A549 (cell line): ENCODE measurements around the gene USP22. TPM values are rescaled to one million over a fixed set of nuclear protein-coding genes. Genes with fewer than 3 reads are reported as not detected.
A peak's percentile ranks its signal among the peaks of the same experiment; 100 is the strongest.

Source experiments
- ATAC-seq, 2 experiments: fragments of 200-7000 bp in 1 of 2; fragments of >200 bp in 1 of 2; cut with Nextera tagmentation in 1 of 2; cut with Tn5 transposase in 1 of 2; 3 replicates each; pipeline versions ENCODE4 v1.8.0 to v1.9.1; 2018 to 2020; ENCODE audit warnings: mild to moderate bottlenecking in 1 of 2, moderate library complexity in 1 of 2
- CTCF ChIA-PET: fragments of 300-600 bp; sonication (Branson Sonifier 250); formaldehyde crosslinking; extraction: SDS; loops from one replicate; lab custom pipeline; 2021; ENCODE audit warnings: antibody characterized with exemption, inconsistent platforms; lab: Yijun Ruan, JAX
- POLR2A ChIA-PET: fragments of 350-600 bp; formaldehyde crosslinking; extraction: SDS; loops from one replicate; lab custom pipeline; 2021; ENCODE audit warnings: antibody characterized with exemption, inconsistent platforms; lab: Yijun Ruan, JAX
- DNase-seq, 2 experiments: peaks; one replicate each; pipeline versions ENCODE4 v3.0.0 to v3.0.0-alpha.2; 2011 to 2016; ENCODE audit warnings: low read depth in 1 of 2, low spot score in 1 of 2
- FAIRE-seq: peaks from 2 replicates; lab custom pipeline; 2011; peaks lifted over from hg19 to GRCh38; lab: Jason Lieb, UNC
- H3K27ac ChIP-seq, 2 experiments: fragments of >200 bp; sonication (Bioruptor Twin); formaldehyde crosslinking; 3 replicates each; pipeline ENCODE4 v1.5.1; 2016 to 2017
- H3K4me1 ChIP-seq: fragments of >200 bp; sonication (Bioruptor Twin); formaldehyde crosslinking; 3 replicates; pipeline ENCODE4 v1.6.1; 2016
- H3K4me2 ChIP-seq: fragments of >200 bp; sonication (Bioruptor Twin); formaldehyde crosslinking; 3 replicates; pipeline ENCODE4 v1.6.1; 2016
- H3K4me3 ChIP-seq: fragments of >200 bp; sonication (Bioruptor Twin); formaldehyde crosslinking; 3 replicates; pipeline ENCODE4 v1.5.1; 2016
- H3K9me3 ChIP-seq: fragments of >200 bp; sonication (Bioruptor Twin); formaldehyde crosslinking; 3 replicates; pipeline ENCODE4 v1.6.1; 2016
- CBX8 ChIP-seq: fragments of 200-600 bp; sonication (generic); IDR thresholded peaks from 2 replicates; pipeline ENCODE4 v1.6.1; 2016
- CHD2 ChIP-seq: fragments of 150-350 bp; IDR thresholded peaks from 2 replicates; pipeline ENCODE4 v1.6.1; 2014; ENCODE audit warnings: low read length; ENCODE audit not compliant: partially characterized antibody
- EP300 ChIP-seq, 2 experiments: fragments of >200 bp; sonication (Bioruptor Twin); formaldehyde crosslinking; IDR thresholded peaks; 2 replicates in 1 of 2; 3 replicates in 1 of 2; pipeline ENCODE4 v1.6.1; 2016 to 2017
- ESRRA ChIP-seq: fragments of 150-350 bp; IDR thresholded peaks from 2 replicates; pipeline ENCODE4 v1.6.1; 2014; ENCODE audit warnings: mild to moderate bottlenecking, low read length, borderline replicate concordance
- GATA3 ChIP-seq: IDR thresholded peaks from 2 replicates; pipeline ENCODE4 v1.6.1; 2012; ENCODE audit warnings: borderline replicate concordance
- HOXB5 ChIP-seq: fragments of 250-450 bp; sonication (Bioruptor Pico); IDR thresholded peaks from 2 replicates; pipeline ENCODE4 v1.5.0; 2020; ENCODE audit warnings: mild to moderate bottlenecking, moderate library complexity
- JUN ChIP-seq, 2 experiments: fragments of >200 bp; sonication (Bioruptor Twin); formaldehyde crosslinking; IDR thresholded peaks; 2 replicates in 1 of 2; 3 replicates in 1 of 2; pipeline ENCODE4 v1.6.1; 2016 to 2017
- POLR2AphosphoS2 ChIP-seq: conservative IDR thresholded peaks from 2 replicates; pipeline ENCODE4 v1.6.1; 2012; ENCODE audit warnings: low read length, improper control_type of control experiment, inconsistent platforms
- RCOR1 ChIP-seq: fragments of 150-350 bp; IDR thresholded peaks from 2 replicates; pipeline ENCODE4 v1.6.1; 2014; ENCODE audit warnings: antibody characterized with exemption, low read length, low read depth
- RFX5 ChIP-seq: fragments of 450-650 bp; IDR thresholded peaks from 2 replicates; pipeline ENCODE4 v1.7.1; 2014; ENCODE audit warnings: antibody characterized with exemption, mild to moderate bottlenecking, moderate library complexity
- WGBS: methylation state at CpG from one replicate; pipeline ENCODE4 v1.1.6; 2017; ENCODE audit errors: missing lambda C conversion rate; 5-methylcytosine and 5-hydroxymethylcytosine counted together
- polyA plus RNA-seq, 4 experiments: library from polyadenylated mRNA; depleted of rRNA in 3 of 4; stranded (reverse); fragments of >200 nt; fragmentation: RNase III in 1 of 4; extraction: RNeasy Plus Mini Kit Qiagen cat#74134 plus additional on column Dnase treatment in 1 of 4; gene quantifications; 2 replicates in 3 of 4; 3 replicates in 1 of 4; pipeline ENCODE4 v1.2.3, GENCODE V29; 2011 to 2017
- TF ChIP-seq, protein P1 (sequence below): fragments of >200 bp; sonication (Bioruptor Twin); formaldehyde crosslinking; IDR thresholded peaks from 2 replicates; pipeline ENCODE4 v1.6.1; 2016
- TF ChIP-seq, protein P2 (sequence below): fragments of 200-600 bp; sonication (generic); IDR thresholded peaks from 2 replicates; pipeline ENCODE4 v1.6.1; 2016; ENCODE audit warnings: antibody characterized with exemption, mild to moderate bottlenecking, moderate library complexity
- TF ChIP-seq, protein P3 (sequence below): fragments of >200 bp; sonication (Bioruptor Twin); formaldehyde crosslinking; IDR thresholded peaks from 3 replicates; pipeline ENCODE4 v1.5.1; 2016

Gene USP22
- polyA plus RNA-seq, 2 of the 4 experiments (the other 2 are of a cell fraction) = 130 to 293 TPM

DNA sequence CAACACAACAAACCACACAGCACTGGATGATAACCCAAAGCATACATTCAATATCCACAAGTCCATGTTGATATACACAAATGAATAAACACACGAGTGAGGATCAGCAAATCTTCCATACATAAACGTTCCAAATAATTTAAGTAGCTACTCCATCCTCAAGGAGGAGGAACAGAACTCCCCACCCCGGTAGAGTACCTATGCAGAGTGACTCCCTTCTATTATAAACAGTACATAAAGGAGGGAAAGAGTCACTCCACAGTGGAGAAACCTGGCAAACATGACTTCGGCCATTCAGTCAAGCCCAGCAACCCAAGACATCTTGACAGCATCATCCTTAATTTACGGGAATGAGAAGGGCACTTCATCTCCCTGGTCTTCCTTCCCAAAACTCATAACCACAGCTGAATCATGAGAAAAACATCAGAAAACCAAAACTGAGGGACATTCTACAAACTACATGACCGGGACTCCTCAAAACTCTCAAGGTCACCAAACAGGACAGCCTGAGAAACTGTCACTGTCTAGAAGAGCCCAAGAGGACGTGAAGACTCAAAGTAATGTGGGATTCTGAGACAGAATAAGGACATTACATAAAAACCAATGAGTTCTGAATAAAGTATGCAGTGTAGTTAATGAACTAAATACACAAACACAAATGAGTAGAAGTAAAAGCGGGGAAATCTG lies 5.6 kb downstream of the USP22 start:
- WGBS = 59% methylated on average over 8 of the region's 8 CpGs
- POLR2A ChIA-PET = no interaction called here
- DNase-seq (no peak), ATAC-seq (no peak)
- Histone ChIP-seq H3K4me2 (peak overlapping the region; percentile 18; the same call in 2 of the 3 replicates), H3K9me3 (no peaks in the 10 kb centered on the region), H3K4me1 (peaks cover 76% of the 10 kb centered on the region), H3K27ac (no peak overlapping the region)
- no peak for TF ChIP-seq POLR2AphosphoS2
- TF ChIP-seq, protein P1, sequence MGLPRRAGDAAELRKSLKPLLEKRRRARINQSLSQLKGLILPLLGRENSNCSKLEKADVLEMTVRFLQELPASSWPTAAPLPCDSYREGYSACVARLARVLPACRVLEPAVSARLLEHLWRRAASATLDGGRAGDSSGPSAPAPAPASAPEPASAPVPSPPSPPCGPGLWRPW = no peak
- TF ChIP-seq JUN (IDR thresholded peaks at IDR 0.05) = peak in 1 of 2 experiments; percentile 26; a peak in 1 of 5 replicates
- TF ChIP-seq, all 56 proteins: peak for 1
- H3K4me3 ChIP-seq = no peak overlapping the region
- CTCF ChIA-PET = interaction anchor here (0.7 to 1.3 kb wide), 4 partner anchors 16 to 160 kb away, joined by 3 to 4 read pairs (median 3); no protein-coding TSS in a partner anchor
- no peak for FAIRE-seq

DNA sequence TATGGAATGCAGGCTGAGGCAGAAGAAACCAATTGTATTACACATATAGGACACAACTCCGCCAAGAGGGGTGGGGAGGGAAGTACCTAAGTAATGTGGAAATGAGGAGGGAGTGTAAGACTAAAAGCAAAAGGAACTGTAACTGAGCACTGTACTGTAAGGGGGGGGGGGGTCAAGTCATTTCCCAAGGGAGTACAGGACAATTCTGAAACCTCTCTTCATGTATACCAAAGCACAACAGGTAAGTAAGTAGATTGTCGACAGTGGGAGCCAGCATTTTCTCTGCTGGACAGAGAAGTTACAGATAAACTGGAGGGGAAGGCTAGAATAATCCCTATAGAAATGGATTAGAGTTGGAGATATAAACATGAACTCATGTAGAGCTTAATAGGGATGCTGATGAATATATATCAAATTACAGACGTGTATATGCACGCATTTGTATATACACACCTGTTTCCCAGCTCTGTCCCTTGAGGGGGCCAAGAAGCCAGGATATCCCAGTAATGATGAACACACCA lies 6.4 kb downstream of the USP22 start:
- no peak overlapping the region for H3K27ac ChIP-seq
- ChIA-PET POLR2A (no interaction called here), CTCF (interaction anchor here (0.7 to 1.3 kb wide), 5 partner anchors 15 to 161 kb away, joined by 3 to 4 read pairs (median 3); no protein-coding TSS in a partner anchor)
- peaks cover 82% of the 10 kb centered on the region for H3K4me1 ChIP-seq
- WGBS = 79% methylated on average over 4 of the region's 4 CpGs
- ATAC-seq (no peak), FAIRE-seq (no peak), DNase-seq (no peak)
- no peak for TF ChIP-seq GATA3
- peak overlapping the region; percentile 18; the same call in 1 of the 3 replicates for H3K4me2 ChIP-seq
- no peak overlapping the region for H3K4me3 ChIP-seq
- no peaks in the 10 kb centered on the region for H3K9me3 ChIP-seq

DNA sequence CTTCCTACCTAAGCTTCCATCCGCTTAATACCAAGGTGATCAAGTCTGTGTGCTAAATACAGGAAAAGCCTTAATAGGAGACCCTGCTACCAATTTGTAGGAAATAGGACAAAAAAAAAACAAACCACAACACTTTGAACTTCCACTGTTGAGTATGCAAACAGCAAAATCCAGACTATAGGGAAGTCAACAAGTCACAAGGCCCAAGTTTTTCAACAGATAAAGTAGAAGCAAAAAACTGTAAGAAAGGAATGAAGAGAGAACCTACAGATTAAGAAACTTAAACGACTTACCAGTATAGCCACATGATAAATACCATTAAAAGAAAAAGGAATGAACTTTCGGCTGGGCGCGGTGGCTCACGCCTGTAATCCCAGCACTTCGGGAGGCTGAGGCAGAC lies 7.4 kb downstream of the USP22 start:
- FAIRE-seq = no peak
- 87% methylated on average over 7 of the region's 7 CpGs for WGBS
- ChIA-PET CTCF (interaction anchor here (0.9 to 1.7 kb wide), 4 partner anchors 8 to 84 kb away, joined by 3 to 4 read pairs (median 3); no protein-coding TSS in a partner anchor), POLR2A (interaction anchor here (0.6 to 2.8 kb wide), 2 partner anchors 8 to 9 kb away, joined by 6 to 12 read pairs; partner anchors contain the start of gene USP22)
- H3K4me3 ChIP-seq = no peak overlapping the region
- no peaks in the 10 kb centered on the region for H3K9me3 ChIP-seq
- peaks cover 89% of the 10 kb centered on the region for H3K4me1 ChIP-seq
- ATAC-seq = no peak
- no peak overlapping the region for H3K27ac ChIP-seq
- TF ChIP-seq RCOR1 = no peak
- no peak for TF ChIP-seq EP300 (IDR thresholded peaks at IDR 0.05)
- no peak for DNase-seq
- H3K4me2 ChIP-seq = no peak overlapping the region

DNA sequence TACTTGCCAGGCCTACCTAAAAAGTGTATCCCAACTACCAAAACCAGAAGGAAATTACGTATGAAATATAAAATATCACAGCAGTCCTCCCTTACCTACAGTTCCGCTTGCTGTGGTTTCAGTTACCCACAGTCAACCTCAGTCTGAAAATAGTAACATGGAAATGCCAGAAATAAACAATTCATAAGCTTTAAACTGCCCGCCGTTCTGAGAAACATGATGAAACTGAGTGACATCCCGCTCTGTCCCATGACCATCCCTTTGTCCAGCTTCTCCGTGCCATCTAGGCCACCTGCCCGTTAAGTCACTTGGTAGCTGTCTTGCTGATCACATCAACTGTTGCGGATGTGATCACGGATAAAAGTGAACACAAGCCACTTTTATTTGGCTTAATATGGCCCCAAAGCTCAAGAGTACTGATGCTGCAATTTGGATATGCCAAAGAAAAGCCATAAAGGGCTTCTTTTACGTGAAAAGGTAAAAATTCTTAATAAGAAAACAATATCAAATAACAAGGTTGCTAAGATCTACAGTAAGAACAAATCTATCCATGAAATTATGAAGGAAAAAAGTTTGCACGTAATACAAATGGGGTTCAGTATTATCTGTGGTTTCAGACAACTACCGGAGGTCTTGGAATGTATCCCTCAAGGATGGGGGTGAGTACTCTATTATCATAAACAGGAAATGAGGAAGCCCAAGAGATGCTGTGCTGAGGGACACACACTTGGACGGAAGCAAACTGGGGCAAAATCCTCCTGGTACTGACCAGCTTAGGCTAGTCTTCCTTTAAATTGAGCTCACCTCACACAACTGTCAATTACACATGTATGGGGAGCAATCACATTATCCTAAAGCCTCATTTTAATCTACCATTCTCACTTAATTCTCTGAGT lies 8.2 kb downstream of the USP22 start:
- ChIA-PET POLR2A (interaction anchor here (0.6 to 2.8 kb wide), 2 partner anchors 8 to 9 kb away, joined by 6 to 12 read pairs; partner anchors contain the start of gene USP22), CTCF (interaction anchor here (0.7 to 1.7 kb wide), 5 partner anchors 7 to 28 kb away, joined by 3 to 4 read pairs (median 3); no protein-coding TSS in a partner anchor)
- peak overlapping the region; percentile 11; the same call in 1 of the 3 replicates for H3K4me2 ChIP-seq
- no peak overlapping the region for H3K27ac ChIP-seq
- H3K4me1 ChIP-seq = peaks cover 89% of the 10 kb centered on the region
- DNase-seq (no peak), FAIRE-seq (no peak), ATAC-seq (no peak)
- H3K9me3 ChIP-seq = no peaks in the 10 kb centered on the region
- WGBS = 90% methylated on average over 13 of the region's 13 CpGs
- TF ChIP-seq CHD2 = no peak
- TF ChIP-seq JUN (IDR thresholded peaks at IDR 0.05) = 0 out of 5 replicates have a peak, but pooled peaks of 1 of the 2 experiments have one; percentile 9
- no peak for TF ChIP-seq ESRRA
- TF ChIP-seq CBX8 = no peak
- H3K4me3 ChIP-seq = no peak overlapping the region

DNA sequence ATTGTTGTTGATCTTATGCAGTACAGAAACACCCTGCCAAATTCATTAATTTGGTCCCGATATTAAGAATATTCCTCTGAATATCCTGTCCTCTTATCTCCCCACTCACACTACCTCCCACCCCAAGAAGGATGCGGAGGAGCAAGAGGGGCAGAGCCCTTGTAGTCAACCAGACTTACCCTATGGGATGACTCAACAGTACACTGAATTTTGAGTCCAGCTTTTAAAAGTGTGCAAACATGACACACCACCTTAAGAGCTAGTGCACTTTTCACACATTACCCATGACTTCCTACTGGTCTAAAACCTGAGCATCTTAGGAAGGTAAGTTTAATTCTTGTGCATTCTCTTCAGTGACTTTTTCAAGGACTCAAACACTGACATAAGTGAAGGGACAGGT lies 9.5 kb downstream of the USP22 start:
- DNase-seq (no peak), ATAC-seq (no peak), FAIRE-seq (no peak)
- ChIA-PET CTCF (interaction anchor here (1.1 kb wide), 1 partner anchor 8 kb away, joined by 3 read pairs; no protein-coding TSS in a partner anchor), POLR2A (interaction anchor here (2.8 kb wide), 1 partner anchor 10 kb away, joined by 12 read pairs; the partner anchor contains the start of gene USP22)
- H3K9me3 ChIP-seq = no peaks in the 10 kb centered on the region
- no peak overlapping the region; the same call in 2 of the 3 replicates for H3K4me2 ChIP-seq
- TF ChIP-seq, protein P2, sequence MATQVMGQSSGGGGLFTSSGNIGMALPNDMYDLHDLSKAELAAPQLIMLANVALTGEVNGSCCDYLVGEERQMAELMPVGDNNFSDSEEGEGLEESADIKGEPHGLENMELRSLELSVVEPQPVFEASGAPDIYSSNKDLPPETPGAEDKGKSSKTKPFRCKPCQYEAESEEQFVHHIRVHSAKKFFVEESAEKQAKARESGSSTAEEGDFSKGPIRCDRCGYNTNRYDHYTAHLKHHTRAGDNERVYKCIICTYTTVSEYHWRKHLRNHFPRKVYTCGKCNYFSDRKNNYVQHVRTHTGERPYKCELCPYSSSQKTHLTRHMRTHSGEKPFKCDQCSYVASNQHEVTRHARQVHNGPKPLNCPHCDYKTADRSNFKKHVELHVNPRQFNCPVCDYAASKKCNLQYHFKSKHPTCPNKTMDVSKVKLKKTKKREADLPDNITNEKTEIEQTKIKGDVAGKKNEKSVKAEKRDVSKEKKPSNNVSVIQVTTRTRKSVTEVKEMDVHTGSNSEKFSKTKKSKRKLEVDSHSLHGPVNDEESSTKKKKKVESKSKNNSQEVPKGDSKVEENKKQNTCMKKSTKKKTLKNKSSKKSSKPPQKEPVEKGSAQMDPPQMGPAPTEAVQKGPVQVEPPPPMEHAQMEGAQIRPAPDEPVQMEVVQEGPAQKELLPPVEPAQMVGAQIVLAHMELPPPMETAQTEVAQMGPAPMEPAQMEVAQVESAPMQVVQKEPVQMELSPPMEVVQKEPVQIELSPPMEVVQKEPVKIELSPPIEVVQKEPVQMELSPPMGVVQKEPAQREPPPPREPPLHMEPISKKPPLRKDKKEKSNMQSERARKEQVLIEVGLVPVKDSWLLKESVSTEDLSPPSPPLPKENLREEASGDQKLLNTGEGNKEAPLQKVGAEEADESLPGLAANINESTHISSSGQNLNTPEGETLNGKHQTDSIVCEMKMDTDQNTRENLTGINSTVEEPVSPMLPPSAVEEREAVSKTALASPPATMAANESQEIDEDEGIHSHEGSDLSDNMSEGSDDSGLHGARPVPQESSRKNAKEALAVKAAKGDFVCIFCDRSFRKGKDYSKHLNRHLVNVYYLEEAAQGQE = no peak
- TF ChIP-seq RFX5 = no peak
- TF ChIP-seq, protein P3, sequence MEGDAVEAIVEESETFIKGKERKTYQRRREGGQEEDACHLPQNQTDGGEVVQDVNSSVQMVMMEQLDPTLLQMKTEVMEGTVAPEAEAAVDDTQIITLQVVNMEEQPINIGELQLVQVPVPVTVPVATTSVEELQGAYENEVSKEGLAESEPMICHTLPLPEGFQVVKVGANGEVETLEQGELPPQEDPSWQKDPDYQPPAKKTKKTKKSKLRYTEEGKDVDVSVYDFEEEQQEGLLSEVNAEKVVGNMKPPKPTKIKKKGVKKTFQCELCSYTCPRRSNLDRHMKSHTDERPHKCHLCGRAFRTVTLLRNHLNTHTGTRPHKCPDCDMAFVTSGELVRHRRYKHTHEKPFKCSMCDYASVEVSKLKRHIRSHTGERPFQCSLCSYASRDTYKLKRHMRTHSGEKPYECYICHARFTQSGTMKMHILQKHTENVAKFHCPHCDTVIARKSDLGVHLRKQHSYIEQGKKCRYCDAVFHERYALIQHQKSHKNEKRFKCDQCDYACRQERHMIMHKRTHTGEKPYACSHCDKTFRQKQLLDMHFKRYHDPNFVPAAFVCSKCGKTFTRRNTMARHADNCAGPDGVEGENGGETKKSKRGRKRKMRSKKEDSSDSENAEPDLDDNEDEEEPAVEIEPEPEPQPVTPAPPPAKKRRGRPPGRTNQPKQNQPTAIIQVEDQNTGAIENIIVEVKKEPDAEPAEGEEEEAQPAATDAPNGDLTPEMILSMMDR = no peak
- TF ChIP-seq HOXB5 (CRISPR knock-in tag) = no peak
- 81% methylated on average over 2 of the region's 2 CpGs for WGBS
- no peak overlapping the region for H3K27ac ChIP-seq
- no peak overlapping the region for H3K4me3 ChIP-seq
- peaks cover 91% of the 10 kb centered on the region for H3K4me1 ChIP-seq
